ENCODE data around the gene ORAI2. TPM values are rescaled to one million over a fixed set of nuclear protein-coding genes. Genes with fewer than 3 reads are reported as not detected.
A peak's percentile ranks its signal among the peaks of the same experiment; 100 is the strongest.
"Not testable (repeated sequence)": the region's sequence is repeated elsewhere in the genome, so short reads cannot be mapped to it uniquely, and the experiment has no call there.

The ORAI2 gene
- total and polyA plus RNA-seq, 2 of the 4 experiments (the other 2 are of a cell fraction) = 52.0 to 58.3 TPM

DNA sequence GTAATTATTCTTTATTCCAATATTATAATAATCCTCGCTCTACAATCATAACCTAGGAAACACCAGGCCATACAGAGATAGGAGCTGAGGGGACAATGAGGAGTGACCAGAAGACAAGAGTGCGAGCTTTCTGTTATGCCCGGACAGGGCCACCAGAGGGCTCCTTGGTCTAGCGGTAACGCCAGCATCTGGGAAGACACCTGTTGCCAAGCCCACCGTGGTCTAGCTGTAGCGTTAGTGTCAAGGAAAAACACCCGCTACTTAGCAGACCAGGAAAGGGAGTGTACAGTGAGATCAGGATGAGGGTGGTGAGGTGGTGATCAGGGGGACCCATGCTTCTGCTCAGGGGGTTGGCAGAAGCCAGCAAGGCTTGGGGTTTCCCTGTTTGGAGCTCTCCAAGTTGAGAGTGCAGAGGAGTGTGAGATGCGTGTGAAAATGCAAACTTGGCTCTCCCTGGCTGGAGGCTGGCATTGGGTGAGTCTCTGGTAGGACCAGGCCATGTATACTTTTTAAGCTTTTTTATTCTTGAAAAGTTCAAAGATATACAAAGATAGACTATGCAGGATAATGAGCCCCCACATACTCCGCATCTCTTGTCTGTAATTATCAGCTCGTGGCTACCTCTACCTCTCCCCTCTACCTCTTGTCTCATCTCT lies 46.7 kb downstream of the ORAI2 start:
- ATAC-seq (ENCODE audit: low read depth); dilution Hi-C loops (cut with HindIII; ENCODE audit: low sequenced_read_pairs, unreplicated experiment): not testable (repeated sequence)

GRCh38 chr7:102481962-102482361 lies 48.6 kb downstream of the ORAI2 start:
- H3K4me3 ChIP-seq (ENCODE audit: insufficient read depth, low read depth, low read length); H4K5ac ChIP-seq (ENCODE audit: low read depth, low read length); DNase-seq; H3K27ac ChIP-seq (ENCODE audit: insufficient read depth, low read length); H2BK5ac ChIP-seq (ENCODE audit: low read depth, low read length, poor library complexity, severe bottlenecking); H4K91ac ChIP-seq (ENCODE audit: insufficient read depth, low read depth, low read length); H3K27me3 ChIP-seq (ENCODE audit: control insufficient read depth, insufficient read depth, low read length); H4K8ac ChIP-seq (ENCODE audit: low read depth in 2 of 2, low read length in 2 of 2); intact Hi-C loops (cut with micrococcal nuclease); H4K20me1 ChIP-seq (ENCODE audit: insufficient read depth, low read length); H2BK20ac ChIP-seq (ENCODE audit: low read depth, low read length); H3K36me3 ChIP-seq (ENCODE audit: control insufficient read depth, insufficient read depth, low read length); H3K4me1 ChIP-seq (ENCODE audit: control insufficient read depth, insufficient read depth, low read length); H2AFZ ChIP-seq (replicated peaks; ENCODE audit: low read length, poor library complexity); dilution Hi-C loops (cut with HindIII; ENCODE audit: low sequenced_read_pairs, unreplicated experiment); H3K9me1 ChIP-seq (ENCODE audit: insufficient read depth, low read length); ATAC-seq (ENCODE audit: low read depth); H3K4ac ChIP-seq (ENCODE audit: low read depth, low read length); H3K4me2 ChIP-seq (ENCODE audit: low read depth, low read length); BruUV-seq (replicated peaks); H2BK15ac ChIP-seq (ENCODE audit: low read depth, low read length); H3K14ac ChIP-seq (replicated peaks; ENCODE audit: low read depth, low read length); CTCF ChIA-PET; POLR2A ChIA-PET (ENCODE audit: unreplicated experiment); H2AK9ac ChIP-seq (replicated peaks; ENCODE audit: low read depth, low read length, poor library complexity); H3K79me1 ChIP-seq (ENCODE audit: low read depth in 1 of 2, low read length in 2 of 2); H3K9ac ChIP-seq (ENCODE audit: low read depth, low read length); H3K23ac ChIP-seq (ENCODE audit: low read depth, low read length); H3K18ac ChIP-seq (ENCODE audit: low read depth, low read length); H3K56ac ChIP-seq (ENCODE audit: extremely low read depth, insufficient read depth, low read length); H2AK5ac ChIP-seq (ENCODE audit: low read depth, low read length); in situ Hi-C loops (cut with MboI; ENCODE audit: low sequenced_read_pairs); H2BK120ac ChIP-seq (ENCODE audit: low read depth, low read length); H3K9me3 ChIP-seq (ENCODE audit: control insufficient read depth, insufficient read depth, low read length): not testable (repeated sequence)
- WGBS, 2 experiments (ENCODE audit: extremely low coverage in 2 of 2, insufficient read length in 1 of 2) = no CpG with 5 or more reads among the region's 10 CpGs

More for the DNA sequence above, 46.7 kb downstream of the ORAI2 start:
- H2AK5ac ChIP-seq (ENCODE audit: low read depth, low read length); H2BK5ac ChIP-seq (ENCODE audit: low read depth, low read length, poor library complexity, severe bottlenecking); H3K4me2 ChIP-seq (ENCODE audit: low read depth, low read length); H3K23ac ChIP-seq (ENCODE audit: low read depth, low read length); BruUV-seq (replicated peaks); H2BK20ac ChIP-seq (ENCODE audit: low read depth, low read length); H3K9ac ChIP-seq (ENCODE audit: low read depth, low read length); H2BK120ac ChIP-seq (ENCODE audit: low read depth, low read length); H3K27me3 ChIP-seq (ENCODE audit: control insufficient read depth, insufficient read depth, low read length); H4K20me1 ChIP-seq (ENCODE audit: insufficient read depth, low read length); H3K18ac ChIP-seq (ENCODE audit: low read depth, low read length); H2AK9ac ChIP-seq (replicated peaks; ENCODE audit: low read depth, low read length, poor library complexity); H3K4me3 ChIP-seq (ENCODE audit: insufficient read depth, low read depth, low read length); H3K27ac ChIP-seq (ENCODE audit: insufficient read depth, low read length); H3K79me1 ChIP-seq (ENCODE audit: low read depth in 1 of 2, low read length in 2 of 2); H3K4ac ChIP-seq (ENCODE audit: low read depth, low read length); H2AFZ ChIP-seq (replicated peaks; ENCODE audit: low read length, poor library complexity); in situ Hi-C loops (cut with MboI; ENCODE audit: low sequenced_read_pairs); H4K91ac ChIP-seq (ENCODE audit: insufficient read depth, low read depth, low read length); H2BK15ac ChIP-seq (ENCODE audit: low read depth, low read length); H3K9me3 ChIP-seq (ENCODE audit: control insufficient read depth, insufficient read depth, low read length); DNase-seq; H3K36me3 ChIP-seq (ENCODE audit: control insufficient read depth, insufficient read depth, low read length); CTCF ChIA-PET; POLR2A ChIA-PET (ENCODE audit: unreplicated experiment); H4K8ac ChIP-seq (ENCODE audit: low read depth in 2 of 2, low read length in 2 of 2); H4K5ac ChIP-seq (ENCODE audit: low read depth, low read length); H3K9me1 ChIP-seq (ENCODE audit: insufficient read depth, low read length); H3K14ac ChIP-seq (replicated peaks; ENCODE audit: low read depth, low read length); intact Hi-C loops (cut with micrococcal nuclease); H3K56ac ChIP-seq (ENCODE audit: extremely low read depth, insufficient read depth, low read length); H3K4me1 ChIP-seq (ENCODE audit: control insufficient read depth, insufficient read depth, low read length): not testable (repeated sequence)
- no CpG with 5 or more reads among the region's 11 CpGs for WGBS, 2 experiments (ENCODE audit: extremely low coverage in 2 of 2, insufficient read length in 1 of 2)
- TF ChIP-seq CTCF (conservative IDR thresholded peaks at IDR 0.05; ENCODE audit: low read depth, low read length) = peak; percentile 27; the same call in 1 of the 2 replicates
- 0 out of 2 replicates have a peak, but pooled peaks have one; percentile 25 for TF ChIP-seq SMC3 (IDR thresholded peaks at IDR 0.05; ENCODE audit: low read depth, low read length)
- peak; percentile 34 for TF ChIP-seq RAD21 (IDR thresholded peaks at IDR 0.05; ENCODE audit: low read length)

Data from IMR-90 (cell line).